HFFc6 (cell line): ENCODE results near the gene LRRD1. TPM values are rescaled to one million over a fixed set of nuclear protein-coding genes. Genes with fewer than 3 reads are reported as not detected.

ENCODE experiments used
- DNase-seq: peaks from one replicate; pipeline ENCODE4 v3.0.0-alpha.2; 2018
- H3K27ac Mint-ChIP-seq: 2 replicates; pipeline ENCODE4 v1.8.0; 2020; ENCODE audit warnings: mild to moderate bottlenecking, mixed read lengths
- H3K27me3 Mint-ChIP-seq: 2 replicates; pipeline ENCODE4 v1.8.0; 2021; ENCODE audit warnings: mild to moderate bottlenecking, moderate library complexity, mixed read lengths; ENCODE audit not compliant: insufficient read depth
- H3K36me3 Mint-ChIP-seq: 2 replicates; pipeline ENCODE4 v1.8.0; 2021; ENCODE audit warnings: low read depth, mixed read lengths
- H3K4me1 Mint-ChIP-seq: 2 replicates; pipeline ENCODE4 v1.8.0; 2020; ENCODE audit warnings: low read depth, mixed read lengths
- H3K4me3 Mint-ChIP-seq: 2 replicates; pipeline ENCODE4 v1.8.0; 2020; ENCODE audit warnings: mild to moderate bottlenecking, moderate library complexity, mixed read lengths
- H3K9me3 Mint-ChIP-seq: 2 replicates; pipeline ENCODE4 v1.8.0; 2020; ENCODE audit warnings: mild to moderate bottlenecking, mixed read lengths
- CTCF ChIP-seq: fragments of 200-600 bp; sonication (generic); IDR thresholded peaks from 2 replicates; pipeline ENCODE4 v1.5.0; 2021; ENCODE audit warnings: antibody characterized with exemption, mild to moderate bottlenecking
- long read RNA-seq: library from polyadenylated mRNA; unstranded; transcript quantifications from one replicate; pipeline ENCODE4 v2.0.0, GENCODE V29; 2019
- total RNA-seq, 6 experiments: library from RNA; stranded (reverse); fragmentation: NEBNext Ultra II Directional; extraction: Animal tissue kit (Norgen Biotek cat#: 25700); gene quantifications; 2 replicates in 1 of 6; 3 replicates in 5 of 6; pipeline ENCODE4 v1.2.3, GENCODE V29; 2021

LRRD1 gene
- total RNA-seq = not detected
- long read RNA-seq = 0 reads

DNA sequence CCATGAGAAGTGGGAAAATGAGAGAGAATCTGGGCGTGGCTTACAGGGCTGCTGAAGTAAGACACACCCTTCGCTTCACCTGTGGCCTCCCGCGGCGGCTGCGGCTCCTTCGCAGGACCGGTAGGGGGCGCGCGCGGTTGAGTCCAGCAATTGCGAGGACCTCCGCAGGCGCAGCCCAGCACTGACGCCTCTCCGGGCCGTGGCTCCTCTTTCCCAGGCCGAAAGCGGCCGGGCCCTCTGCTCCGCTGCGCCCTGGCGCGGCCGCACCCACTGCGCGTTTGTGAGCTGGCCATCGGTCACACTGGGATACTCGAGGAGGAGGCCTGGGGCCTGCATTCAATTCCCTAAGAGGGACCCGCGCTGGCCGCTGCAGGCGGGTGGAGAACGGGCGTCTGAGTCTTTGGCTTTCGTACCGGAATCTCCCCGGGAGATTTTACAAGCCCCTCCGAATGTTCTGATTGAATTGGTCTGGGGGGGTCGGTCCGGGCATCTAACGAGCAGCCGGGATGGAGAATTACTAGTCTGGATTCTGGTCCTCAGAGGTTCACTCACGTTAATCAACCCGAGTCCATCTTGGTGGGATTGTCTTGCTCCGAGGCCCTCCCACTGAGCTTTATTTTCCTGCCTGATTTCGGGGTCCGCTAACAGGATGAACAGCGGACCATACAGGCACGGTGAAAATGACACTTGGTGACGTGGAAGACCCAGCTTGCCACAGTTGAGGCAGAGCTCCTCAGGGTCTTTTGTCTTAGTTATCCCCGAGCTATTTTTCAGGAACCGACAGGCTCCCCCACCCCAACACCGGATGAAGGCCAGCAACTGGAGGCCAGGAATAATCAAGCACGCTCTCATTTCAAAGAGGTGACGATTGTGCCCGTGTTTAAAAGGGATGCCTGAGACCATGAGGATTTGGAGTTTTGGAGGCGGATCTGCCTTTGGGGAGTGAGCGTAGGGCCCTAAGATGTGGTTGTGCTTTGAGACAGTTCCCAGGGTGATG lies at the start of gene LRRD1:
Gene LRRD1 (minus strand): TSS at position 215 of the 997 bp plus-strand sequence. CDS start 13,940 bp downstream, outside the sequence.
- Mint-ChIP-seq H3K4me3 (peak within 1 kb of the TSS; percentile 73), H3K36me3 (no peaks in the 10 kb centered on the region), H3K27me3 (no peaks in the 10 kb centered on the region; the same call in 1 of the 2 replicates), H3K9me3 (no peaks in the 10 kb centered on the region), H3K4me1 (peaks cover 9% of the 10 kb centered on the region), H3K27ac (peak within 1 kb of the TSS; percentile 69)
- DNase-seq = peak; percentile 72
- peak; percentile 99 for TF ChIP-seq CTCF

DNA sequence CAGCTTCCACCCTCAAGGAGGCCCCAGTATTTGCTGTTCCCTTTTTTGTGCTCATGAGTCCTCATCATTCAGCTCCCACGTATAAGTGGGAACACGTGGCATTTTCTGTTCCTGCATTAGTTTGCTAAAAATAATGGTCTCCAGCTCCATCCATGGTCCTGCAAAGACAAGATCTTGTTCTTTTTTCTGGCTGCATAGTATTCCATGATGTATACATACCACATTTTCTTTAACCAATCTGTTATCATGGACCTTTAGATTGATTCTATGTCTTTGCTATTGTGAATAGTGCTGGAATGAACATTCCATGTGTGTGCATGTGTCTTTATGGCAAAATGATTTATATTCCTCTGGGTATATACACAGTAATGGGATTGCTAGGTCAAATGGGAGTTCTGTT lies 49.8 kb upstream of the LRRD1 start:
- no peaks in the 10 kb centered on the region for H3K4me1 Mint-ChIP-seq
- H3K27me3 Mint-ChIP-seq = no peaks in the 10 kb centered on the region
- no peaks in the 10 kb centered on the region for H3K9me3 Mint-ChIP-seq
- TF ChIP-seq CTCF = no peak
- no peak for DNase-seq
- peaks cover 44% of the 10 kb centered on the region for H3K36me3 Mint-ChIP-seq
- no peak overlapping the region for H3K4me3 Mint-ChIP-seq
- H3K27ac Mint-ChIP-seq = no peak overlapping the region

DNA sequence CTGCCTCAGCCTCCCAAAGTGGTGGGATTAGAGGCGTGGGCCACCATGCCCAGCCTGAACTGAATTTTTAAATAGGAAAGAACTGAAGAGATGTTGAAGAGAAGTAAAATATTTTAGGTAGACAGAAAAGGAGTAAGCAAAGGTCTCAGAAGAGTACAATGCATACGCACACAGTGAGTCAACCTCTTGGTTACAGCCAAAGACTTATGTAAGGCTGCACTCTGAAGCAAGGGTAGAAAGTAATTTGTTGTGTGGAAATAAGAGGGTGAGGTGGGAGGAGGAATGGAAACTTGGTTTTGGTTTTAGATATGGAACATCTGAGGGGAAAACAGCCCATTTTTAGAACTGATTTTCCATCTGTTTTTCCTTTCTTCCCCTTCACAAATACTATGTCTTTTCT lies 49.2 kb upstream of the LRRD1 start:
- Mint-ChIP-seq H3K9me3 (no peaks in the 10 kb centered on the region), H3K27ac (no peak overlapping the region), H3K36me3 (peaks cover 41% of the 10 kb centered on the region), H3K4me3 (no peak overlapping the region), H3K4me1 (no peaks in the 10 kb centered on the region), H3K27me3 (no peaks in the 10 kb centered on the region)
- no peak for DNase-seq
- TF ChIP-seq CTCF = no peak

DNA sequence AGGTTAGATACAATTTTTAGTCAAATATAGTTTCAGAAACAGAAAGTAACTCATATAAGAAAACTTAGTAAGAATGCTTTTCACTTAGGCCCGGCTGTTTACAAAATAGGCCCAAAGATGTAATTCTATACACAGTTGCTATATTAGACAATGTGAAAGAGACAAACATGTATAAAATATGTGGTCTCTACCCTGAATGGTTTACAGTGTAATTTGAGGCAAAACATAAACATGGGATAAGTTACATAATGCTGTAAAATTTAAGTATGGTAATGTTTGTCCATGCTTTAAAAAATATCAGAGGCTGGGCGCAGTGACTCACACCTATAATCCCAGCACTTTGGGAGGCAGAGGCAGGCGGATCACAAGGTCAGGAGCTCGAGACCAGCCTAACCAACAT lies 48.0 kb upstream of the LRRD1 start:
- Mint-ChIP-seq H3K27ac (no peak overlapping the region), H3K4me3 (no peak overlapping the region), H3K9me3 (no peaks in the 10 kb centered on the region), H3K27me3 (no peaks in the 10 kb centered on the region), H3K4me1 (no peaks in the 10 kb centered on the region), H3K36me3 (peaks cover 45% of the 10 kb centered on the region)
- DNase-seq = no peak
- no peak for TF ChIP-seq CTCF

DNA sequence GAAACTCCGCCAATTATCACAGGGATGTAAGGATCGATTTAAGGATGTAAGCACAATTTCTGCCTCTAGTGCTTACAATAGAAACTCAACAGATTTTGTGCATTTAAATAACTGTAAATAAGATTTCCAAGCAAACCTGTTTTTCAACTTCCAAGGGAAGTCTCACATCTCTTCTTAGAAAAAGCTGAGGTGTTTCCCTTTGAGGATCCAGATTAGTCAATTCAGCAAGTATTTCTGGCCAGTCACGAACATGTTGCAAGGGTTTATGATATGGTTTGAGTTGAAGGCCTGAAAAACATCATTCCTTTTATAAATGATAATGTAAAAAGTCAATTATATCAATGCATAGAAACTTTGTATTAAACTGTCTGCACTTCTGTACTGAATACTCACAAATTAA lies 42.8 kb upstream of the LRRD1 start:
- Mint-ChIP-seq H3K27ac (no peak overlapping the region), H3K4me3 (no peak overlapping the region), H3K27me3 (no peaks in the 10 kb centered on the region), H3K9me3 (no peaks in the 10 kb centered on the region), H3K36me3 (peaks cover 40% of the 10 kb centered on the region), H3K4me1 (no peaks in the 10 kb centered on the region)
- TF ChIP-seq CTCF = no peak
- DNase-seq = no peak
